HepG2 (cell line): ENCODE data around the gene CENPM. TPM values are rescaled to one million over a fixed set of nuclear protein-coding genes. Genes with fewer than 3 reads are reported as not detected.

Experiments used
- ATAC-seq: fragments of 200-7000 bp; cut with Tn5 transposase; 3 replicates; pipeline ENCODE4 v1.9.1; 2020; ENCODE audit warnings: mild to moderate bottlenecking, moderate library complexity
- BruUV-seq: library from RNA; stranded (reverse); fragments of 400-500 nt; replicated peaks from 2 replicates; lab custom pipeline; 2021; lab: Mats Ljungman, UMichigan
- CTCF ChIA-PET: fragments of 300-600 bp; formaldehyde crosslinking; extraction: SDS; loops from one replicate; lab custom pipeline; 2021; ENCODE audit warnings: low total read pairs, inconsistent platforms, low intra/inter-chr PET ratio; lab: Yijun Ruan, JAX
- POLR2A ChIA-PET: fragments of 350-600 bp; sonication (Branson Sonifier 250); formaldehyde crosslinking; loops from one replicate; lab custom pipeline; 2020; ENCODE audit warnings: antibody characterized with exemption, inconsistent platforms; lab: Yijun Ruan, JAX
- DNase-seq: peaks from one replicate; pipeline ENCODE4 v3.0.0-alpha.2; 2015; ENCODE audit warnings: low spot score
- FAIRE-seq: peaks from 3 replicates; lab custom pipeline; 2011; peaks lifted over from hg19 to GRCh38; lab: Jason Lieb, UNC
- H2AFZ ChIP-seq: one replicate; pipeline ENCODE4 v1.6.1; 2011; ENCODE audit warnings: low read length, inconsistent platforms
- H3K27ac ChIP-seq: fragments of 300-600 bp; 3 replicates; pipeline ENCODE4 v1.8.0; 2011; ENCODE audit warnings: mixed run types, mild to moderate bottlenecking, mixed read lengths, low read length, inconsistent platforms; ENCODE audit not compliant: insufficient read depth; ENCODE audit errors: extremely low read length
- H3K27me3 ChIP-seq, 2 experiments: fragments of 200-600 bp in 1 of 2; 2 replicates in 1 of 2; 3 replicates in 1 of 2; pipeline versions ENCODE4 v1.6.0 to v1.8.0; 2011; ENCODE audit warnings: low read length in 2 of 2, mild to moderate bottlenecking in 2 of 2, moderate library complexity in 2 of 2, inconsistent platforms in 1 of 2; ENCODE audit not compliant: insufficient read depth in 2 of 2, control insufficient read depth in 1 of 2
- H3K36me3 ChIP-seq, 2 experiments: fragments of 200-600 bp in 1 of 2; replicated peaks in 1 of 2; 2 replicates in 1 of 2; 3 replicates in 1 of 2; pipeline versions ENCODE4 v1.5.1 to v1.8.0; 2011; ENCODE audit warnings: low read length in 2 of 2, inconsistent platforms in 1 of 2; ENCODE audit not compliant: insufficient read depth in 2 of 2, control insufficient read depth in 1 of 2
- H3K4me1 ChIP-seq: 2 replicates; pipeline ENCODE4 v1.5.1; 2012; ENCODE audit warnings: low read length, inconsistent platforms; ENCODE audit not compliant: insufficient read depth
- H3K4me2 ChIP-seq: 2 replicates; pipeline ENCODE4 v1.6.0; 2011; ENCODE audit warnings: low read depth, low read length, inconsistent platforms
- H3K4me3 ChIP-seq, 3 experiments: fragments of 200-600 bp in 1 of 3; sonication (generic), shearing (Covaris generic) in 1 of 3; replicated peaks in 1 of 3; 2 replicates each; pipeline ENCODE4 v1.5.1; 2011 to 2016; ENCODE audit warnings: low read length in 3 of 3, inconsistent platforms in 2 of 3, low read depth in 2 of 3, mild to moderate bottlenecking in 2 of 3, control low read depth in 1 of 3, mixed read lengths in 1 of 3; ENCODE audit not compliant: insufficient read depth in 1 of 3
- H3K79me2 ChIP-seq: one replicate; pipeline ENCODE4 v1.6.1; 2011; ENCODE audit warnings: low read length, inconsistent platforms; ENCODE audit not compliant: insufficient read depth
- H3K9ac ChIP-seq: 2 replicates; pipeline ENCODE4 v1.6.0; 2011; ENCODE audit warnings: mild to moderate bottlenecking, low read depth, low read length, inconsistent platforms; ENCODE audit not compliant: insufficient read depth
- H3K9me3 ChIP-seq: 2 replicates; pipeline ENCODE4 v1.5.1; 2012; ENCODE audit warnings: mild to moderate bottlenecking, low read length
- H4K20me1 ChIP-seq: 2 replicates; pipeline ENCODE4 v1.6.0; 2011; ENCODE audit warnings: inconsistent platforms, mild to moderate bottlenecking, low read length, moderate library complexity; ENCODE audit not compliant: insufficient read depth
- CC2D1A ChIP-seq: sonication (generic); formaldehyde crosslinking; IDR thresholded peaks from 2 replicates; pipeline ENCODE4 v1.8.1; 2023; ENCODE audit warnings: mild to moderate bottlenecking, missing genetic modification reagents
- ELK4 ChIP-seq: sonication (generic); formaldehyde crosslinking; IDR thresholded peaks from 2 replicates; pipeline ENCODE4 v1.9.0; 2021; ENCODE audit warnings: missing genetic modification reagents, borderline replicate concordance
- GFI1 ChIP-seq: sonication (generic); formaldehyde crosslinking; IDR thresholded peaks from 2 replicates; pipeline ENCODE4 v1.5.0; 2020; ENCODE audit warnings: missing genetic modification reagents, mild to moderate bottlenecking, borderline replicate concordance
- GLI4 ChIP-seq: sonication (generic); formaldehyde crosslinking; IDR thresholded peaks from 2 replicates; pipeline ENCODE4 v1.5.1; 2020; ENCODE audit warnings: missing genetic modification reagents, mild to moderate bottlenecking, moderate library complexity, borderline replicate concordance
- MZF1 ChIP-seq: sonication (generic); formaldehyde crosslinking; IDR thresholded peaks from 2 replicates; pipeline ENCODE4 v1.8.1; 2023; ENCODE audit warnings: mild to moderate bottlenecking, missing genetic modification reagents, borderline replicate concordance
- NFKBIZ ChIP-seq: IDR thresholded peaks from 2 replicates; pipeline ENCODE4 v1.6.1; 2018; ENCODE audit warnings: missing genetic modification reagents, missing compliant biosample characterization
- RAD51 ChIP-seq: fragments of 450-650 bp; IDR thresholded peaks from 2 replicates; pipeline ENCODE4 v1.6.1; 2016; ENCODE audit warnings: borderline replicate concordance
- REPIN1 ChIP-seq: sonication (generic); formaldehyde crosslinking; IDR thresholded peaks from 2 replicates; pipeline ENCODE4 v1.8.0; 2022; ENCODE audit warnings: missing genetic modification reagents, low read depth, mild to moderate bottlenecking, borderline replicate concordance
- RFXAP ChIP-seq: sonication (generic); formaldehyde crosslinking; IDR thresholded peaks from 2 replicates; pipeline ENCODE4 v1.4.0; 2020; ENCODE audit warnings: missing genetic modification reagents, borderline replicate concordance
- SP1 ChIP-seq, 2 experiments: fragments of 450-650 bp in 1 of 2; sonication (generic) in 1 of 2; formaldehyde crosslinking in 1 of 2; IDR thresholded peaks; 2 replicates each; pipeline versions ENCODE4 v1.4.0 to v1.6.1; 2016 to 2020; ENCODE audit warnings: missing genetic modification reagents in 1 of 2
- SRSF4 ChIP-seq: fragments of 200-400 bp; formaldehyde crosslinking; IDR thresholded peaks from one replicate; pipeline ENCODE4 v1.6.1; 2018; ENCODE audit warnings: mild to moderate bottlenecking, low read depth, low read length, moderate library complexity; ENCODE audit not compliant: poor library complexity, severe bottlenecking
- WGBS: methylation state at CpG from one replicate; pipeline ENCODE4 v1.1.6; 2017; ENCODE audit warnings: low lambda C conversion rate; 5-methylcytosine and 5-hydroxymethylcytosine counted together
- in situ Hi-C: cut with HindIII; loops from 2 replicates; pipeline ENCODE4 v1.10.0; 2017; ENCODE audit warnings: low pct_unique_long_range_greater_than_20kb; ENCODE audit not compliant: extremely low pct_ligation_motif_present
- intact Hi-C: fragments of 100-400 bp; cut with micrococcal nuclease; formaldehyde crosslinking; loops from one replicate; pipeline ENCODE4 v1.10.0; 2022; ENCODE audit not compliant: unreplicated experiment
- polyA plus RNA-seq, 8 experiments: library from polyadenylated mRNA; depleted of rRNA in 3 of 8; stranded (reverse) in 7 of 8; unstranded in 1 of 8; fragments of >200 nt; fragmentation: Illumina TruSeq in 4 of 8; extraction: Trizol in 4 of 8; gene quantifications; 2 replicates each; pipeline versions ENCODE4 v1.2.1 to v1.2.3, GENCODE V29; 2011 to 2016; ENCODE audit warnings: low read depth in 4 of 8, missing spikeins in 1 of 8, mixed read lengths in 1 of 8; ENCODE audit not compliant: insufficient read depth in 1 of 8
- total RNA-seq, 5 experiments: library from RNA; depleted of rRNA; stranded (reverse); fragments of >200 nt; fragmentation: Illumina TruSeq; extraction: Trizol; gene quantifications; 2 replicates each; pipeline ENCODE4 v1.2.3, GENCODE V29; 2016; ENCODE audit warnings: low read depth in 1 of 5
- TF ChIP-seq, protein P1 (sequence below): sonication (generic); formaldehyde crosslinking; IDR thresholded peaks from 2 replicates; pipeline ENCODE4 v1.5.0; 2020; ENCODE audit warnings: missing genetic modification reagents, mild to moderate bottlenecking, borderline replicate concordance
- TF ChIP-seq, protein P2 (sequence below): sonication (generic); formaldehyde crosslinking; IDR thresholded peaks from 2 replicates; pipeline ENCODE4 v1.9.0; 2021; ENCODE audit warnings: missing genetic modification reagents, mild to moderate bottlenecking, borderline replicate concordance
- TF ChIP-seq, protein P3 (sequence below): sonication (generic); formaldehyde crosslinking; IDR thresholded peaks from 2 replicates; pipeline ENCODE4 v1.4.0; 2020; ENCODE audit warnings: missing genetic modification reagents, borderline replicate concordance

CENPM gene
- total and polyA plus RNA-seq, 2 of the 13 experiments (the other 11 are each of a cell fraction or from before 2014, with no cell fraction given): 11.2 to 37.3 TPM

DNA sequence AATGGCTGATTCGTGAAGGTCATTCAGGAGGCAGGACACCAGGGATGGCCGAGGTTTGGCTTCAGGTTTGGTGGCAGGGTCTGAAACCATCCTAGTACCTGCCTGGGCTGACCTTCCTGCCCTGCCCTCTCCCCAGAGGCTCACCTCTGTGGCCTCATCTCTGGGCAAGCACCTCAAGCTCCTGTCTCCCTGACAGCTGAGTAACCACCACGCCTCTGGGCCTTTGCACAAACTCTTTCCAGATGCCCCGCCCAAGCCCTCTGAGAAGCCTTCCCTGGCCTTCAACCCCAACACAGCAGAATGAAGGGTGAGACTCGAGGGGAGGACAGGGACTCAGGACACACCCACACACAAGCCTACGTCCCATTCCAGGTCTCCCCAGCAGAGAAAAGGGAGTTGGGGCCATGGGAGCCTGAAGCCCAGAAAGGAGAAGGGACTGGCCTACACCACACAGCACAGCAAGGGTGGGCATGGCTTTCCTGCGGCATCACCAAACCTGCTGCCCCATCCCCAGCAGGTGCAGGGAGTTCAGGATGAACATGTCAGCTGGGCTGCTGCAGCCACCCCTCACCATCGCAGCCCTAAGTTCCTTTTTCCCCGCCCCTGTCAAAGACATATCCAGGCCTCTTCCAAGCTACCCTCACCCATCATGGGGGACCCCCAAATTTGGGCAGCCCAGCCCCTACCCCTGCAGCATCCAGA, 34.5 kb downstream of the CENPM start:
- no peak for DNase-seq
- Histone ChIP-seq H3K9ac (no peak overlapping the region), H3K27ac (no peak overlapping the region), H3K9me3 (no peaks in the 10 kb centered on the region), H3K27me3 (peaks cover 25 to 64% of the 10 kb centered on the region in 2 experiments), H4K20me1 (peaks cover 32% of the 10 kb centered on the region), H3K4me1 (peaks cover 7% of the 10 kb centered on the region; the same call in 1 of the 2 replicates), H3K79me2 (no peaks in the 10 kb centered on the region), H3K4me3 (no peak overlapping the region), H3K4me2 (no peak overlapping the region), H2AFZ (no peak overlapping the region), H3K36me3 (no peaks in the 10 kb centered on the region)
- intact Hi-C loops: no loop called here
- no peak for ATAC-seq
- in situ Hi-C loops: no loop called here
- no peak for FAIRE-seq
- CTCF ChIA-PET: no interaction called here
- no TSS peak for BruUV-seq
- POLR2A ChIA-PET: no interaction called here
- WGBS: 6% methylated on average over 6 of the region's 9 CpGs
- TF ChIP-seq, protein P1, sequence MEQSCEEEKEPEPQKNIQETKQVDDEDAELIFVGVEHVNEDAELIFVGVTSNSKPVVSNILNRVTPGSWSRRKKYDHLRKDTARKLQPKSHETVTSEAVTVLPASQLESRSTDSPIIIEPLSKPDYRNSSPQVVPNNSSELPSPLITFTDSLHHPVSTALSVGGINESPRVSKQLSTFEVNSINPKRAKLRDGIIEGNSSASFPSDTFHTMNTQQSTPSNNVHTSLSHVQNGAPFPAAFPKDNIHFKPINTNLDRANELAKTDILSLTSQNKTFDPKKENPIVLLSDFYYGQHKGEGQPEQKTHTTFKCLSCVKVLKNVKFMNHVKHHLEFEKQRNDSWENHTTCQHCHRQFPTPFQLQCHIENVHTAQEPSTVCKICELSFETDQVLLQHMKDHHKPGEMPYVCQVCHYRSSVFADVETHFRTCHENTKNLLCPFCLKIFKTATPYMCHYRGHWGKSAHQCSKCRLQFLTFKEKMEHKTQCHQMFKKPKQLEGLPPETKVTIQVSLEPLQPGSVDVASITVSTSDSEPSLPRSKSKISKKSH (CRISPR knock-in tag): no peak
- TF ChIP-seq RAD51 (no peak), SRSF4 (no peak), MZF1 (CRISPR knock-in tag) (no peak), GFI1 (CRISPR knock-in tag) (no peak), CC2D1A (CRISPR knock-in tag) (no peak), GLI4 (CRISPR knock-in tag) (no peak), ELK4 (CRISPR knock-in tag) (no peak), SP1 (IDR thresholded peaks at IDR 0.05) (no peak), SP1 (CRISPR knock-in tag; IDR thresholded peaks at IDR 0.05) (no peak), RFXAP (CRISPR knock-in tag) (no peak), REPIN1 (CRISPR knock-in tag) (no peak), NFKBIZ (CRISPR knock-in tag) (no peak)
- TF ChIP-seq, protein P2, sequence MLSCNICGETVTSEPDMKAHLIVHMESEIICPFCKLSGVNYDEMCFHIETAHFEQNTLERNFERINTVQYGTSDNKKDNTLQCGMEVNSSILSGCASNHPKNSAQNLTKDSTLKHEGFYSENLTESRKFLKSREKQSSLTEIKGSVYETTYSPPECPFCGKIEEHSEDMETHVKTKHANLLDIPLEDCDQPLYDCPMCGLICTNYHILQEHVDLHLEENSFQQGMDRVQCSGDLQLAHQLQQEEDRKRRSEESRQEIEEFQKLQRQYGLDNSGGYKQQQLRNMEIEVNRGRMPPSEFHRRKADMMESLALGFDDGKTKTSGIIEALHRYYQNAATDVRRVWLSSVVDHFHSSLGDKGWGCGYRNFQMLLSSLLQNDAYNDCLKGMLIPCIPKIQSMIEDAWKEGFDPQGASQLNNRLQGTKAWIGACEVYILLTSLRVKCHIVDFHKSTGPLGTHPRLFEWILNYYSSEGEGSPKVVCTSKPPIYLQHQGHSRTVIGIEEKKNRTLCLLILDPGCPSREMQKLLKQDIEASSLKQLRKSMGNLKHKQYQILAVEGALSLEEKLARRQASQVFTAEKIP (CRISPR knock-in tag): no peak
- TF ChIP-seq, protein P3, sequence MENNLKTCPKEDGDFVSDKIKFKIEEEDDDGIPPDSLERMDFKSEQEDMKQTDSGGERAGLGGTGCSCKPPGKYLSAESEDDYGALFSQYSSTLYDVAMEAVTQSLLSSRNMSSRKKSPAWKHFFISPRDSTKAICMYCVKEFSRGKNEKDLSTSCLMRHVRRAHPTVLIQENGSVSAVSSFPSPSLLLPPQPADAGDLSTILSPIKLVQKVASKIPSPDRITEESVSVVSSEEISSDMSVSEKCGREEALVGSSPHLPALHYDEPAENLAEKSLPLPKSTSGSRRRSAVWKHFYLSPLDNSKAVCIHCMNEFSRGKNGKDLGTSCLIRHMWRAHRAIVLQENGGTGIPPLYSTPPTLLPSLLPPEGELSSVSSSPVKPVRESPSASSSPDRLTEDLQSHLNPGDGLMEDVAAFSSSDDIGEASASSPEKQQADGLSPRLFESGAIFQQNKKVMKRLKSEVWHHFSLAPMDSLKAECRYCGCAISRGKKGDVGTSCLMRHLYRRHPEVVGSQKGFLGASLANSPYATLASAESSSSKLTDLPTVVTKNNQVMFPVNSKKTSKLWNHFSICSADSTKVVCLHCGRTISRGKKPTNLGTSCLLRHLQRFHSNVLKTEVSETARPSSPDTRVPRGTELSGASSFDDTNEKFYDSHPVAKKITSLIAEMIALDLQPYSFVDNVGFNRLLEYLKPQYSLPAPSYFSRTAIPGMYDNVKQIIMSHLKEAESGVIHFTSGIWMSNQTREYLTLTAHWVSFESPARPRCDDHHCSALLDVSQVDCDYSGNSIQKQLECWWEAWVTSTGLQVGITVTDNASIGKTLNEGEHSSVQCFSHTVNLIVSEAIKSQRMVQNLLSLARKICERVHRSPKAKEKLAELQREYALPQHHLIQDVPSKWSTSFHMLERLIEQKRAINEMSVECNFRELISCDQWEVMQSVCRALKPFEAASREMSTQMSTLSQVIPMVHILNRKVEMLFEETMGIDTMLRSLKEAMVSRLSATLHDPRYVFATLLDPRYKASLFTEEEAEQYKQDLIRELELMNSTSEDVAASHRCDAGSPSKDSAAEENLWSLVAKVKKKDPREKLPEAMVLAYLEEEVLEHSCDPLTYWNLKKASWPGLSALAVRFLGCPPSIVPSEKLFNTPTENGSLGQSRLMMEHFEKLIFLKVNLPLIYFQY: no peak
